Hematopoietic multipotent progenitor cell treated with erythropoietin and hydrocortisone succinate and interleukin-3 and kit ligand, for 17 days (in vitro differentiated cells): ENCODE results near the gene PCDHGA8.
"Not testable (repeated sequence)": the region's sequence is repeated elsewhere in the genome, so short reads cannot be mapped to it uniquely, and the experiment has no call there.

Experiments
- DNase-seq: peaks from one replicate; pipeline ENCODE4 v3.0.0-alpha.2; 2015; ENCODE audit warnings: low spot score

Gene PCDHGA8

GRCh38 chr5:141371572-141372475 lies 20.6 kb upstream of the PCDHGA8 start:
- no peak for DNase-seq

GRCh38 chr5:141373673-141374317 lies 18.6 kb upstream of the PCDHGA8 start, which contains the start of gene PCDHGA6:
TSS of gene PCDHGA6 (plus strand) at chr5:141373891. CDS start at chr5:141374084, 193 bp downstream.
- DNase-seq: no peak

GRCh38 chr5:141374627-141375026 lies 17.8 kb upstream of the PCDHGA8 start:
- DNase-seq: no peak

- DNase-seq: not testable (repeated sequence)
These were observed 16.8 kb upstream of the PCDHGA8 start for GRCh38 chr5:141375444-141376155.

GRCh38 chr5:141382469-141383294 lies 9.8 kb upstream of the PCDHGA8 start, which contains the start of gene PCDHGA7:
TSS of gene PCDHGA7 (plus strand) at chr5:141382742. CDS start at chr5:141382900, 158 bp downstream.
- DNase-seq: no peak

- no peak for DNase-seq
These were observed 9.1 kb upstream of the PCDHGA8 start for GRCh38 chr5:141383345-141383744.

- no peak for DNase-seq
These were observed 7.8 kb upstream of the PCDHGA8 start for GRCh38 chr5:141384471-141385267.

- not testable (repeated sequence) for DNase-seq
These were observed 4.7 kb upstream of the PCDHGA8 start, which contains the start of gene PCDHGB4 for GRCh38 chr5:141387557-141388311. TSS of gene PCDHGB4 (plus strand) at chr5:141387698. CDS start at chr5:141387885, 187 bp downstream.

- DNase-seq: no peak
These were observed 3.8 kb upstream of the PCDHGA8 start for GRCh38 chr5:141388661-141389060.

GRCh38 chr5:141389153-141390042 lies 3.0 kb upstream of the PCDHGA8 start:
- DNase-seq: no peak

- DNase-seq: no peak
These were observed 834 bp downstream of the PCDHGA8 start for GRCh38 chr5:141393267-141393666.

- DNase-seq: not testable (repeated sequence)
These were observed 2.2 kb downstream of the PCDHGA8 start for GRCh38 chr5:141394401-141395187.

- DNase-seq: not testable (repeated sequence)
These were observed 5.5 kb downstream of the PCDHGA8 start, which contains the start of gene PCDHGB5 for GRCh38 chr5:141397756-141398551. TSS of gene PCDHGB5 (plus strand) at chr5:141397947. CDS start at chr5:141398128, 181 bp downstream.

GRCh38 chr5:141398608-141399007 lies 6.2 kb downstream of the PCDHGA8 start:
- DNase-seq: no peak

GRCh38 chr5:141399555-141400258 lies 7.3 kb downstream of the PCDHGA8 start:
- DNase-seq: no peak

GRCh38 chr5:141402553-141403243 lies 10.3 kb downstream of the PCDHGA8 start, which contains the start of gene PCDHGA9:
TSS of gene PCDHGA9 (plus strand) at chr5:141402778. CDS start at chr5:141402953, 175 bp downstream.
- no peak for DNase-seq
